CD4-positive, alpha-beta T cell treated with Interferon alpha-2 for 1 hour (primary cell): ENCODE measurements around the gene CD151.

ENCODE experiments used
- DNase-seq, 2 donors: peaks; one replicate each; pipeline ENCODE4 v3.0.0-alpha.2; 2020 to 2022

CD151 gene

GRCh38 chr11:859394-860131, 26.8 kb downstream of the CD151 start:
- DNase-seq, result no peak

- no peak for DNase-seq
Observed at GRCh38 chr11:860234-861104, 27.7 kb downstream of the CD151 start.

GRCh38 chr11:861105-861479, 28.3 kb downstream of the CD151 start:
- DNase-seq, result no peak

GRCh38 chr11:862081-862661, 29.4 kb downstream of the CD151 start:
- DNase-seq, result no peak

GRCh38 chr11:862696-863022, 29.9 kb downstream of the CD151 start:
- no peak for DNase-seq

- DNase-seq, result no peak
Observed at GRCh38 chr11:863023-863909, 30.5 kb downstream of the CD151 start.

- no peak for DNase-seq
Observed at GRCh38 chr11:863910-864827, 31.4 kb downstream of the CD151 start.

- DNase-seq, result no peak
Observed at GRCh38 chr11:864898-865297, 32.1 kb downstream of the CD151 start.

- no peak for DNase-seq
Observed at GRCh38 chr11:865462-866430, 33.0 kb downstream of the CD151 start.

GRCh38 chr11:866481-866880, 33.7 kb downstream of the CD151 start:
- no peak for DNase-seq

- DNase-seq, result no peak
Observed at GRCh38 chr11:867856-868358, 35.2 kb downstream of the CD151 start.

GRCh38 chr11:868394-868793, 35.6 kb downstream of the CD151 start:
- no peak for DNase-seq

GRCh38 chr11:868802-869201, 36.0 kb downstream of the CD151 start:
- no peak for DNase-seq

GRCh38 chr11:869399-870126, 36.8 kb downstream of the CD151 start:
- no peak for DNase-seq

GRCh38 chr11:870127-870413, 37.3 kb downstream of the CD151 start:
- DNase-seq, result no peak

GRCh38 chr11:870418-870817, 37.7 kb downstream of the CD151 start:
- no peak for DNase-seq

GRCh38 chr11:871472-871871, 38.7 kb downstream of the CD151 start:
- no peak for DNase-seq

- no peak for DNase-seq
Observed at GRCh38 chr11:872799-873198, 40.0 kb downstream of the CD151 start.

- DNase-seq, result no peak
Observed at GRCh38 chr11:873706-874105, 41.0 kb downstream of the CD151 start.

GRCh38 chr11:875203-875602, 42.5 kb downstream of the CD151 start:
- DNase-seq, result no peak
